SJCRH30 (cell line): Measurements from ENCODE around the gene KIF26B. TPM values are rescaled to one million over a fixed set of nuclear protein-coding genes. Genes with fewer than 3 reads are reported as not detected.
"Not testable (repeated sequence)": the region's sequence is repeated elsewhere in the genome, so short reads cannot be mapped to it uniquely, and the experiment has no call there.

Experiments
- DNase-seq, 2 experiments: peaks; one replicate each; pipeline ENCODE4 v3.0.0-alpha.2; 2015 to 2020
- H3K27ac ChIP-seq: fragments of 250-450 bp; sonication (Bioruptor Pico); 2 replicates; pipeline ENCODE4 v1.5.1; 2020; ENCODE audit warnings: mild to moderate bottlenecking, moderate library complexity
- H3K27me3 ChIP-seq: fragments of 250-450 bp; sonication (Bioruptor Pico); 2 replicates; pipeline ENCODE4 v1.5.1; 2020; ENCODE audit warnings: mild to moderate bottlenecking, moderate library complexity
- H3K36me3 ChIP-seq: fragments of 250-450 bp; sonication (Bioruptor Pico); 2 replicates; pipeline ENCODE4 v1.5.1; 2020; ENCODE audit warnings: mild to moderate bottlenecking, moderate library complexity
- H3K4me1 ChIP-seq: fragments of 250-450 bp; sonication (Bioruptor Pico); 2 replicates; pipeline ENCODE4 v1.5.1; 2020; ENCODE audit warnings: mild to moderate bottlenecking, moderate library complexity
- H3K4me3 ChIP-seq: fragments of 250-450 bp; sonication (Bioruptor Pico); 2 replicates; pipeline ENCODE4 v1.5.1; 2020; ENCODE audit warnings: mild to moderate bottlenecking, moderate library complexity
- H3K9me3 ChIP-seq: fragments of 250-450 bp; sonication (Bioruptor Pico); replicated peaks from 2 replicates; pipeline ENCODE4 v1.5.1; 2020; ENCODE audit warnings: mild to moderate bottlenecking, moderate library complexity
- total RNA-seq: library from RNA; depleted of rRNA; stranded (reverse); fragments of >200 nt; shearing (Covaris generic); gene quantifications from 2 replicates; pipeline ENCODE4 v1.2.3, GENCODE V29; 2014

The KIF26B gene
- total RNA-seq, 1 experiment from 2014 or later = 14.4 TPM

- Histone ChIP-seq H3K4me3 (no peak overlapping the region), H3K4me1 (0 out of 2 replicates have a peak, but pooled peaks cover 4% of the 10 kb centered on the region), H3K27ac (no peak overlapping the region), H3K36me3 (no peaks in the 10 kb centered on the region), H3K9me3 (no peaks in the 10 kb centered on the region), H3K27me3 (no peaks in the 10 kb centered on the region)
- no peak for DNase-seq
These were observed 146.4 kb downstream of the KIF26B start for GRCh38 chr1:245301162-245301580.

- no peaks in the 10 kb centered on the region for H3K9me3 ChIP-seq
- no peak for DNase-seq
- H3K27me3 ChIP-seq = no peaks in the 10 kb centered on the region
- H3K4me3 ChIP-seq = no peak overlapping the region
- no peaks in the 10 kb centered on the region for H3K36me3 ChIP-seq
- H3K27ac ChIP-seq = no peak overlapping the region
- H3K4me1 ChIP-seq = 0 out of 2 replicates have a peak, but pooled peaks cover 4% of the 10 kb centered on the region
These were observed 147.1 kb downstream of the KIF26B start for GRCh38 chr1:245301921-245302320.

GRCh38 chr1:245304698-245305097 lies 149.9 kb downstream of the KIF26B start:
- Histone ChIP-seq H3K4me3 (no peak overlapping the region), H3K27ac (no peak overlapping the region), H3K4me1 (peaks cover 9% of the 10 kb centered on the region; the same call in 1 of the 2 replicates), H3K36me3 (no peaks in the 10 kb centered on the region), H3K9me3 (no peaks in the 10 kb centered on the region), H3K27me3 (no peaks in the 10 kb centered on the region)
- no peak for DNase-seq

- no peak overlapping the region for H3K27ac ChIP-seq
- no peak for DNase-seq
- no peak overlapping the region for H3K4me3 ChIP-seq
- H3K27me3 ChIP-seq = no peaks in the 10 kb centered on the region
- H3K4me1 ChIP-seq = peaks cover 18% of the 10 kb centered on the region
- H3K36me3 ChIP-seq = no peaks in the 10 kb centered on the region
- no peaks in the 10 kb centered on the region for H3K9me3 ChIP-seq
These were observed 151.2 kb downstream of the KIF26B start for GRCh38 chr1:245306020-245306419.

DNA sequence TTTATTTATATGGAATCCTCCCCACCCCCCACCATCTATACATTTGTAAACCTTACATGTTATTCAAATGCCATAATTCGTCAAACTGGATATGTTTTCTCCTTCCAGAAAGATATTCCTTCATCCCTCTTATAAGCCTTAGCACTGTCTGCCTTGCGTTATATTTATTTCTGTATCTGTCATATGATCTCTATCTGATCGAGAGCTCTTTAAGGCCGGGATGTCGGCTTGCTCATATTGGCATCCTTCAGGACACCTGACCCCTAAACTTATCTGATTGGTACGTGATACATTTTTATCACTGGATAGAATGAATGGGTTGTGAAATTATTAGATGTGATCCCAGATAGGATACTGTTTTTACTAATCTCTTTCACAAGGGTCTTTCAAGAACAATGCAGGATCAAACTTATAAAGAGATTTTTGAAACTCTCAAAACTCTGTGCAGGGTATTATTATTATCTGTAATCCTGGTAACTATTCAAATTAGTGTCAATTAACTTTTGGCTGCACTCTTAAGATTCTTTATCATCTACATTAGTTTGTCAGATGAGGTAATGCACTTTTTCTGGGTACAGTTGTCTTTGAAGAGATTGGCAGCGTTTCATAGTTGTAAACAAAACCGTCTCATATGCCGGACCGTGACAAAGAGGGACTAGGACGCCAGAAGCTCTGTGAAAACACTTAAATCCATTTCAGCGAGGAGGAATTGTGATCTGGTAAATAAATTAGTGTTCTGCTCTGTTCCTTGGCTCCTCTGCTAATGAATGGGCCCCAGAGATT lies 152.0 kb downstream of the KIF26B start:
- Histone ChIP-seq H3K4me3 (peak overlapping the region; percentile 19), H3K36me3 (no peaks in the 10 kb centered on the region), H3K27ac (peak overlapping the region; percentile 75), H3K9me3 (no peaks in the 10 kb centered on the region), H3K4me1 (peaks cover 24% of the 10 kb centered on the region), H3K27me3 (no peaks in the 10 kb centered on the region)
- DNase-seq = peak; percentile 50 to 75

DNA sequence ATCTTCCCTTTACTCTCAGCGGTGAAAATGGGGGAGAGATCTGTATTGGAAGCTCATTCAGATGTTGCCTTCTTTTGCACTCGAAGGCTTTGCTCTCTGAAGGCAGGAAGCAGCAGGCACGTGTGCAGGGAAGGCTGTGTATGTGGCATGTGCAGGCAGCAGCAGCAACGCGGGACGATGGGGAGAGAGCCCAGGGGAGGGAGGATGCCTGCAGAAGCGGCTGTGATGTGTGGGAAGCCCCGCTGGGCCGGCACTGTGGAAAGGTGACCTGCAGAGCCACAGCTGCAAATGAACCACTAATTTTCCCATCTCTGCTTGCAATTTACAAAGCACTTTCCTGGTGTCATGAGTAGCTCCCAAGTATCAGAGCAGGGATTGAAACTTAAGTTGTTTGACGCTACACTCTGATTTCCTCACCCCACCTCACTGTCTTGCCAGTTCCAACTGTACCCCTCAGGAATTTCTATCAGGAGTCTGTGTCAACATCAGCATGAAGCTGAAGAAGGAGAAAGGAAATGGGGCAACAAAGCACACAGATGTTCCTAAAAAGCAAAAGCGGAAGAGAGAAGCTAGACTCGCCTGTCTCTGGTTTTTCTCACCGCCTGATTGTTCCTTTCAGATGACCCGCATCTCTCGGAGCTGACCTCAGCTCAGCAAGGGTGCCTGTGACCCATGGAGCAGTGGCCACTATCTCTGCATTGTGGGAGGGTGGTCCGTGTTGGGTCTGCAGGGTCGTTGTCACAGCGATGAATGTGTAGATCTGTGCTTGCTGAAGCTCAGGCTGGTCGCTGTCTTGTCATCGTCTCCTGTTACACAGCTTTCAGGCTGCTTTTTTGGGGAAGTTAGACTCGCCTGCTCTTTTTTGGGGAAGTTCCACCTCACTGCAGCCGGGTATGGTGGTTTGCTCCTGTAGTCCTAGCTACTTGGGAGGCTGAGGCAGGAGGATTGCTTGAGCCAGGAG lies 156.1 kb downstream of the KIF26B start:
- H3K27me3 ChIP-seq = no peaks in the 10 kb centered on the region
- no peaks in the 10 kb centered on the region for H3K9me3 ChIP-seq
- H3K36me3 ChIP-seq = no peaks in the 10 kb centered on the region
- peak; percentile 64 to 68 for DNase-seq
- no peak overlapping the region for H3K4me3 ChIP-seq
- peaks cover 28% of the 10 kb centered on the region for H3K4me1 ChIP-seq
- peak overlapping the region; percentile 41; the same call in 1 of the 2 replicates for H3K27ac ChIP-seq

DNA sequence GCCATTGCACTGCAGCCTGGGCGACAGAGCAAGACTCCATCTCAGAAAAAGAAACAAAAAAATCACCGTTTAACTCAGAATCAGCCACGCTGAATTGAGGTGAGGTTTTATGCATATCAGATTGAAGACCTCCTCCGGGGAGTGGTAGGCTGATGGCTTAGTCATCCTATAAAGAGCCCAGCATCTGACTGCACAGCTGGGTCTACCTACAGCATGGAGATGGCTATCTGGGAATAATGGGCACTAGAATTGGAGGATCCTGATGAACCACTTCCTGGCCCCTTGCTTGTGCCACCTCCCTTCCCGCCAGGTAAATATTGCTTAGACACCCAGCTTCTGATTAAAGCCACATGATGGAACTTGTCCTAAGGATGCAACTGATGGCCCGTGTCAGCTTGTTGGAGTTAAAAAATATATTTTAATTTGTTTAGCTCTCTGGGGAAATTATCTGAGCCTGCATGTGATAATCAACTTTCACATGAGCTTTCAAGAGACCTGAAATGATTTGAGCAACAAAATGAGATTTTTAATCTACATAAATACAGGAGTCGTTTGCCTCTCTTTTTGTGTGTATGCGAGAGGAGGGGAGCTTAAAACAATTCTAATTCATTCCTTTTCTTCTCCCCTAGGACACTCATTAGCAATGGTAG lies 157.2 kb downstream of the KIF26B start:
- Histone ChIP-seq H3K9me3 (no peaks in the 10 kb centered on the region), H3K4me3 (no peak overlapping the region), H3K4me1 (peaks cover 28% of the 10 kb centered on the region), H3K27me3 (no peaks in the 10 kb centered on the region), H3K36me3 (no peaks in the 10 kb centered on the region), H3K27ac (peak overlapping the region; percentile 41; the same call in 1 of the 2 replicates)
- DNase-seq = peak; percentile 40 to 53

- Histone ChIP-seq H3K27me3 (no peaks in the 10 kb centered on the region), H3K27ac (no peak overlapping the region), H3K4me1 (peaks cover 22% of the 10 kb centered on the region), H3K36me3 (no peaks in the 10 kb centered on the region), H3K4me3 (no peak overlapping the region), H3K9me3 (no peaks in the 10 kb centered on the region)
- DNase-seq = no peak
These were observed 158.8 kb downstream of the KIF26B start for GRCh38 chr1:245313576-245313975.

DNA sequence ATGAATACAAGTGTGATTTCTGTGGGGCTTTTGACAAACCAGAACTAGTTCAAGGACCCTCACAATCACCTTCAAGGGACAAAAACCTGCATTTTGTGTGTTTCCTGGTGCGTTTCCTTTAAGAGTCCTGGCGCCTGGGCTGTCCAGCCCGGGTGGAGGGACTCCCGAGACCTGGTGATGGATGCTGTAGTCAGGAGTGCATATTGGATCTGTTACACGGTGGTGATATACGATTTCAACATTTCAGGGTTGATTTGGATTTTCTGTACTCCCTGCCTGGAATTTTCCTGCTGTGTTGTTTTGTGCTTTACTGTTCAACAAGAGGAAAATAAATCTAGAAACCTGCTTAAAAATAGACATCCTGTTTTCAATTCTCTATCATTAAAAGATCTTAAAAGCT lies 162.0 kb downstream of the KIF26B start:
- H3K4me1 ChIP-seq = peaks cover 14% of the 10 kb centered on the region
- no peak overlapping the region for H3K27ac ChIP-seq
- H3K9me3 ChIP-seq = no peaks in the 10 kb centered on the region
- no peaks in the 10 kb centered on the region for H3K36me3 ChIP-seq
- H3K27me3 ChIP-seq = no peaks in the 10 kb centered on the region
- DNase-seq = no peak
- no peak overlapping the region for H3K4me3 ChIP-seq

DNA sequence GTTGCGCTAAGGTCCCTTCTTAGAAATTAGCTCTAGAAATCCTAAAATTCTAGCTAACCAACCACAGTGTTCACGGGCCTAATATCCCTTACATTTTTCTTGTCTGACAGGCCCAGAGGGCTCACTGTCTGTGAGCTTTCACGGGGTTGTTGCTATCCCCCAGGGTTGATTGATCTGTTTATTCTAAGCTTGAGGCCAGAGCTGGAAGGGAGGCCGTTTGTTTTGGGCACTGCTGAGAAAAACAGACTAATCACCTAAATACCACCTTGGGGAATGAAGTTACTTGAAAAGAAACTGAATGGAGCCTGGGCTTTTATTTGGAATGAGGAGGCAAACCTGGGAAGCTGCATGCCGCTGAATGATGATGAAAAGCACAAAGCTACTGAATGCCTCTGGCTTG lies 162.4 kb downstream of the KIF26B start:
- Histone ChIP-seq H3K27me3 (no peaks in the 10 kb centered on the region), H3K36me3 (no peaks in the 10 kb centered on the region), H3K27ac (no peak overlapping the region), H3K4me3 (no peak overlapping the region), H3K4me1 (peaks cover 10% of the 10 kb centered on the region), H3K9me3 (no peaks in the 10 kb centered on the region)
- no peak for DNase-seq

DNA sequence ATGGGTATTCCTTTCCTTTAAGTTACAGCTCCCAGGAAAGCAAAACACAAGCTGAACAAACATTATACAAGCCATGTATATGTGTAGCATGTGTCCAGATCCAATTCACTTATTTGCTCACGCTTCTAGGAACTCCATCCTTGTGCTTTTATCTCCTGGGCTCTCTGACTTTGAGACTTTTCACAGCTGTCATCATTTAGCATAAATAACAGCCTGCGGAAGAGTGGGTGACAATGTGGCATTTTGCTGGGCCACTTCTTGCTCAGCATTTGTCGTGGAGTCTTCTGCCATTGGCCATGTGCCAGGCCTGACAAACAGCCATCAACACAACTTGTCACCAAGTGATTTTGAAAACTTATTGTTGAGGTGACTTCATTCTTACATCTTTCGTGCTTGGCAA lies 164.3 kb downstream of the KIF26B start:
- H3K36me3 ChIP-seq = no peaks in the 10 kb centered on the region
- H3K9me3 ChIP-seq = no peaks in the 10 kb centered on the region
- no peak overlapping the region for H3K4me3 ChIP-seq
- H3K27ac ChIP-seq = no peak overlapping the region
- H3K27me3 ChIP-seq = no peaks in the 10 kb centered on the region
- peak in 1 of 2 experiments; percentile 46 for DNase-seq
- H3K4me1 ChIP-seq = peaks cover 10% of the 10 kb centered on the region

DNA sequence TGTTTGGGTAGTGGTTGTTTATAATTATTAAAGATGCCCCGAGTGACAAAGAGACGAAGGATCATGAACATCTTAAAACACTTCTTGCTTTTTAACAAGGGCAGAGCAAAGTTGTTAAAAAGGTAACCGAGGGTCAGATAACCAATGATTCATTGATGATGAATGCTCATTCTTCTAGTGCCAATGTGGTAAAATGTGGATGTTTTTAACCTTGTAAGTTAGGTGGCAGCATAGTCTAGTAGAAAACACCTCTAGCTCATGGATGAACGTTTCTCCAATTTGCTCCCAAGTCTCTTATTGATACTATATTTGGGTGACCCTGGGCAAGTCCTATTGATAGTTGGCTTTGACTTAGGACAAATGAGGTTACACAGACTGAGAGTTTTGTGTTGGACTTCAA lies 167.9 kb downstream of the KIF26B start:
- H3K4me3 ChIP-seq = no peak overlapping the region
- peaks cover 10% of the 10 kb centered on the region for H3K4me1 ChIP-seq
- H3K27me3 ChIP-seq = no peaks in the 10 kb centered on the region
- no peak for DNase-seq
- H3K9me3 ChIP-seq = no peaks in the 10 kb centered on the region
- no peaks in the 10 kb centered on the region for H3K36me3 ChIP-seq
- H3K27ac ChIP-seq = no peak overlapping the region

- H3K4me1 ChIP-seq, H3K9me3 ChIP-seq, H3K27ac ChIP-seq, H3K36me3 ChIP-seq, H3K4me3 ChIP-seq, DNase-seq, H3K27me3 ChIP-seq: not testable (repeated sequence)
These were observed 169.0 kb downstream of the KIF26B start for GRCh38 chr1:245323765-245324164.

- H3K27me3 ChIP-seq = no peaks in the 10 kb centered on the region
- no peak overlapping the region for H3K4me3 ChIP-seq
- no peaks in the 10 kb centered on the region for H3K4me1 ChIP-seq
- DNase-seq = no peak
- no peaks in the 10 kb centered on the region for H3K9me3 ChIP-seq
- H3K36me3 ChIP-seq = no peaks in the 10 kb centered on the region
- no peak overlapping the region for H3K27ac ChIP-seq
These were observed 171.4 kb downstream of the KIF26B start for GRCh38 chr1:245325922-245326795.
